Neuron (in vitro differentiated cells): ENCODE data around the gene AIM2.

Experiments
- H2AFZ ChIP-seq: one replicate; pipeline ENCODE4 v1.6.1; 2013; ENCODE audit warnings: low read depth, mild to moderate bottlenecking, inconsistent platforms, low read length, moderate library complexity
- H3K27me3 ChIP-seq: one replicate; pipeline ENCODE4 v1.6.1; 2013; ENCODE audit warnings: low read length; ENCODE audit not compliant: insufficient read depth
- H3K36me3 ChIP-seq: one replicate; pipeline ENCODE4 v1.6.1; 2013; ENCODE audit warnings: low read length; ENCODE audit not compliant: insufficient read depth
- H3K4me1 ChIP-seq: one replicate; pipeline ENCODE4 v1.6.1; 2013; ENCODE audit warnings: low read length; ENCODE audit not compliant: insufficient read depth
- H3K4me3 ChIP-seq: 2 replicates; pipeline ENCODE4 v1.5.1; 2013; ENCODE audit warnings: mild to moderate bottlenecking, low read length, moderate library complexity
- H3K9me3 ChIP-seq: one replicate; pipeline ENCODE4 v1.6.1; 2013; ENCODE audit warnings: low read length

Gene AIM2

GRCh38 chr1:159090286-159091179, 14.0 kb upstream of the AIM2 start:
- no peaks in the 10 kb centered on the region for H3K9me3 ChIP-seq
- H3K27me3 ChIP-seq = no peaks in the 10 kb centered on the region
- H3K4me1 ChIP-seq = no peaks in the 10 kb centered on the region
- no peaks in the 10 kb centered on the region for H3K36me3 ChIP-seq
- no peak overlapping the region for H3K4me3 ChIP-seq
- no peak overlapping the region for H2AFZ ChIP-seq

DNA sequence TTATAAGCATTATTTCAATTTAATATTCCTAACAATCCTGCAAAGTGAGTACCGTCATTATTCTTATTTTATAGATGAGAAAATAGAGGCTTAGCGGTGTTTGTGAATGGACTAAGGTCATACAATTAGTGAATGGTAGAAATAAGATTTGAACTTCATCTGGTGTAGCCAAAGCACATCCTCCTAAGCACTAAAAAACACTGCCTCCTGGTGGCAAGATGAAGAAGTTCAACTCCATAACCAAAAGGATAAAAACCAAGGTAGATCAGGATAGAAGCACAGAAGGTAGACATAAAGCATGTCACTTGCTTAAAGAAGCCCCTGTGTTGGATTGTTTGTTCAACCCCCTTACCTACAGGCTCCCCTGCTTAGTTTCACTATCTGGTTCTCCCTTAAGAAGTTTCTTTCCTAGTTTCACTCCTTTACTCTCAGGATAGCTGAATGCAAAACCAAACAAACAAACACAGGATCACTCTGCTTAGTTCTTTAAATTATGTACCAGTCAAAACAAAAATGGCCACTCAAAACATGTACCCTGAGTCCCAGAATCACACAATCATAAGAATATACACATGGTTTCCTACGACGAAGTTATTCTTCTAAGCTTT, 12.7 kb upstream of the AIM2 start:
- Histone ChIP-seq H3K4me1 (no peaks in the 10 kb centered on the region), H3K36me3 (no peaks in the 10 kb centered on the region), H3K27me3 (no peaks in the 10 kb centered on the region), H3K9me3 (no peaks in the 10 kb centered on the region), H2AFZ (no peak overlapping the region), H3K4me3 (no peak overlapping the region)

GRCh38 chr1:159088546-159089183, 12.1 kb upstream of the AIM2 start:
- Histone ChIP-seq H3K4me1 (no peaks in the 10 kb centered on the region), H3K36me3 (no peaks in the 10 kb centered on the region), H3K27me3 (no peaks in the 10 kb centered on the region), H3K4me3 (no peak overlapping the region), H2AFZ (no peak overlapping the region), H3K9me3 (no peaks in the 10 kb centered on the region)

- Histone ChIP-seq H3K36me3 (no peaks in the 10 kb centered on the region), H3K4me3 (no peak overlapping the region), H3K4me1 (no peaks in the 10 kb centered on the region), H2AFZ (no peak overlapping the region), H3K27me3 (no peaks in the 10 kb centered on the region), H3K9me3 (no peaks in the 10 kb centered on the region)
Measured at GRCh38 chr1:159088050-159088449, 11.5 kb upstream of the AIM2 start.

- H3K4me3 ChIP-seq = no peak overlapping the region
- no peaks in the 10 kb centered on the region for H3K36me3 ChIP-seq
- H3K9me3 ChIP-seq = no peaks in the 10 kb centered on the region
- H3K27me3 ChIP-seq = no peaks in the 10 kb centered on the region
- H2AFZ ChIP-seq = no peak overlapping the region
- H3K4me1 ChIP-seq = no peaks in the 10 kb centered on the region
Measured at GRCh38 chr1:159084867-159085266, 8.3 kb upstream of the AIM2 start.

GRCh38 chr1:159084152-159084551, 7.6 kb upstream of the AIM2 start:
- Histone ChIP-seq H2AFZ (no peak overlapping the region), H3K9me3 (no peaks in the 10 kb centered on the region), H3K4me1 (no peaks in the 10 kb centered on the region), H3K27me3 (no peaks in the 10 kb centered on the region), H3K36me3 (no peaks in the 10 kb centered on the region), H3K4me3 (no peak overlapping the region)

DNA sequence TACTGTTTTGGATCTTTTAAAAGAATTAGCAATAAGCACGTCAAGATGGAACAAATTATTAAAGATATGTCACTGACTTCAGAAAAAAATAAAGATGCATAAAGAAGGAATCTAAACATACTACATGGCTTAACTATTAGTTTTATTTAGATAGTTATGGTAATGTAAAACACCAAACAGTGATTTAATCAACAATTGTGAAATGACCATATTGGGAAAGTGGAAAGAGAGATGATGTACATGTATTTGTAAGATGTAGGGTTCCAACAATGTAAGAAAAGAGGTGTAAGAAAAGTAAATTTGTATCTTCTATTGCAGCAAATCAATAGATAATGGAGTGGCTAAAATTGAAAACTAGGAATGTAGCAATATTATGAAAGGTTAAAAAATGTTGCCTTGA, 6.4 kb upstream of the AIM2 start:
- Histone ChIP-seq H3K4me1 (no peaks in the 10 kb centered on the region), H3K27me3 (no peaks in the 10 kb centered on the region), H3K4me3 (no peak overlapping the region), H3K36me3 (no peaks in the 10 kb centered on the region), H2AFZ (no peak overlapping the region), H3K9me3 (no peaks in the 10 kb centered on the region)

DNA sequence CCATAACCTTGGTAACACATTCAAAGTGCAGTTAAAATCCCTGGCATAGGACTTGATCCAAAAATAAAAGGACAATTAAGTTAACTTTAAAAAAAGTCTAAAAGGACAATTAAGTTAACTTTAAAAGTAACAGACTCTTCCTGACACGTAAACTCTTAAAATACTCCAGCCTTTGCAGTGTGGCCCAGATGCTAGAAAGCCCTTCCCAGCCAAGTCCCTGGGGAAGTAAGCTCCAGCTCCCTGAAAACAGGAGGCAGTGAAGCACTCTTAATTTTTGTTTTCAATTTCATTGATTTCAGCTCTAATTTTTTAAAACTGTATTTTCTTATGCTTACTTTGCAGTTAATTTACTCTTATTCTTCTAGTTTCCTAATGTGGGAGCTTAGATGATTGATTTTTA, 5.1 kb upstream of the AIM2 start:
- Histone ChIP-seq H2AFZ (no peak overlapping the region), H3K9me3 (no peaks in the 10 kb centered on the region), H3K36me3 (no peaks in the 10 kb centered on the region), H3K27me3 (no peaks in the 10 kb centered on the region), H3K4me3 (no peak overlapping the region), H3K4me1 (no peaks in the 10 kb centered on the region)

GRCh38 chr1:159079525-159079924, 3.0 kb upstream of the AIM2 start:
- no peaks in the 10 kb centered on the region for H3K36me3 ChIP-seq
- no peaks in the 10 kb centered on the region for H3K27me3 ChIP-seq
- no peak overlapping the region for H2AFZ ChIP-seq
- no peak overlapping the region for H3K4me3 ChIP-seq
- H3K4me1 ChIP-seq = no peaks in the 10 kb centered on the region
- H3K9me3 ChIP-seq = no peaks in the 10 kb centered on the region

- Histone ChIP-seq H3K9me3 (no peaks in the 10 kb centered on the region), H2AFZ (no peak overlapping the region), H3K4me3 (no peak overlapping the region), H3K36me3 (no peaks in the 10 kb centered on the region), H3K4me1 (no peaks in the 10 kb centered on the region), H3K27me3 (no peaks in the 10 kb centered on the region)
Measured at GRCh38 chr1:159077120-159077961, 775 bp upstream of the AIM2 start.

DNA sequence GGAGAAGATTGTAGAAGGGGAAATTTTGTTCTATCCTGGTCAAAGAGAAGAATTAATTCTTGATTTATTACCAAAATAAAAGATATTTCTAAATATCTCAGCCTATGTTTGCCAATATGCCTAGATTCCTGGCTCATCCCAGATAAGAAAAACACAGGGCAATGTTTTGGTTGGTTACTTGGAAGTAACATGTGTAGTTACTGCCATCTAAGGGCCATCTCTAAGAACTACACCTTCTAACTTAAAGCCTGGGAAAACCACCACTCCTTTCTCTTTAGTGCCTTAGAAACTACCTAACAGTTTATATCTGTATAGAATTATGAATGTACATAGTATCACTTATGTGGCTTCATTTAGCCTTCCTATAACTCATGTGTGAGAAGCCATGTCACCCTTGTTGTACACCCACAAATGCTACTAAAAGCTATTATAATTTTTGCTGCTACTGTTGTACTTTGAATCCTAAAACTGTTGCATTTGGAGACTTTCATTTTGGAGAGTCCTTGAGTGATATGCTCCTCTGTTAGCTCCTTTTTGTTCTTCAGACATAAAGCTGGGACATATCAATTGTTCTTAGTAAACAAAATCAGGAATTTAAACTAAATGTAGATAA, 4.5 kb downstream of the AIM2 start:
- Histone ChIP-seq H2AFZ (no peak overlapping the region), H3K9me3 (no peaks in the 10 kb centered on the region), H3K4me1 (peaks cover 3% of the 10 kb centered on the region), H3K4me3 (no peak overlapping the region), H3K27me3 (no peaks in the 10 kb centered on the region), H3K36me3 (no peaks in the 10 kb centered on the region)

DNA sequence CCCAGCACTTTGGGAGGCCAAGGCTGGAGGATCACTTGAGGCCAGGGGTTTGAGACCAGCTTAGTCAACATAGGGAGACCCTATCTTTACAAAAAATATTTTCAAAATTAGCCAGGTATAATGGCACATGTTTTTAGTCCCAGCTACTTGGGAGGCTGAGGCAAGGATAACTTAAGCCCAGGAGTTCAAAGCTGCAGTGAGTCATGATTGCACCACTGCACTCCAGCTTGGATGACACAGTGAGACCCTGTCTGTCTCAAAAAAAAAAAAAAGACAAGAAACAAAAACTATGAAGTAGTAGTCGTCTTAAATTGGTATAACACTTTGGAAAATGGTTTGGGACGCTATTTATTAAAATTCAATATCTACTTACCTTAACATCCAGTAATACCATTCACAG, 7.7 kb downstream of the AIM2 start:
- H3K4me1 ChIP-seq = peaks cover 3% of the 10 kb centered on the region
- no peak overlapping the region for H2AFZ ChIP-seq
- no peaks in the 10 kb centered on the region for H3K36me3 ChIP-seq
- H3K9me3 ChIP-seq = no peaks in the 10 kb centered on the region
- no peak overlapping the region for H3K4me3 ChIP-seq
- no peaks in the 10 kb centered on the region for H3K27me3 ChIP-seq
